NB4 (cell line): ENCODE results near the gene ING3.

Experiments
- MYC ChIP-seq: IDR thresholded peaks from 2 replicates; pipeline ENCODE4 v1.6.1; 2011; ENCODE audit warnings: low read depth, low read length
- POLR2A ChIP-seq: IDR thresholded peaks from 2 replicates; pipeline ENCODE4 v1.6.1; 2011; ENCODE audit warnings: mild to moderate bottlenecking; ENCODE audit not compliant: insufficient read length; ENCODE audit errors: extremely low read depth
- TF ChIP-seq, protein P1 (sequence below): IDR thresholded peaks from one replicate; pipeline ENCODE4 v1.5.1; 2012; ENCODE audit warnings: low read depth, low read length
- TF ChIP-seq, protein P2 (sequence below): IDR thresholded peaks from 2 replicates; pipeline ENCODE4 v1.6.1; 2011; ENCODE audit warnings: low read depth, low read length

DNA sequence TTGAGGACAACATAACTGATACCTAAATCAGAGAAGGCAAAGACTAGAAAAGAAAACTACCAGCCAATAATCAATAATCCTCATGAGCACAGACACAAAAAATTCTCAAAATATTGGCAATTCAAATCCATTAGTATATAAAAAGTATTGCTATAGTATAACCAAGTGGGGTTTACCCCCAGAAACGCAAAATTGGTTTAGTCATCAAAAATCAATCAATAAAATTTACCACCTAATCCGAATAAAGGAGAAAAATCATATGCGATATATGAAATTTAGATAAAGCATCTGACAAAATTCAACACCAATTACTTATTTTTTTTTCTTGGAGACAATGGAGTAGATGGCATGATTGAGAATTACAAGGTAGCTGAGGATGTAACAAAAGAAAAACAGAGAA is 11.2 kb upstream of the ING3 start:
- TF ChIP-seq, protein P1, sequence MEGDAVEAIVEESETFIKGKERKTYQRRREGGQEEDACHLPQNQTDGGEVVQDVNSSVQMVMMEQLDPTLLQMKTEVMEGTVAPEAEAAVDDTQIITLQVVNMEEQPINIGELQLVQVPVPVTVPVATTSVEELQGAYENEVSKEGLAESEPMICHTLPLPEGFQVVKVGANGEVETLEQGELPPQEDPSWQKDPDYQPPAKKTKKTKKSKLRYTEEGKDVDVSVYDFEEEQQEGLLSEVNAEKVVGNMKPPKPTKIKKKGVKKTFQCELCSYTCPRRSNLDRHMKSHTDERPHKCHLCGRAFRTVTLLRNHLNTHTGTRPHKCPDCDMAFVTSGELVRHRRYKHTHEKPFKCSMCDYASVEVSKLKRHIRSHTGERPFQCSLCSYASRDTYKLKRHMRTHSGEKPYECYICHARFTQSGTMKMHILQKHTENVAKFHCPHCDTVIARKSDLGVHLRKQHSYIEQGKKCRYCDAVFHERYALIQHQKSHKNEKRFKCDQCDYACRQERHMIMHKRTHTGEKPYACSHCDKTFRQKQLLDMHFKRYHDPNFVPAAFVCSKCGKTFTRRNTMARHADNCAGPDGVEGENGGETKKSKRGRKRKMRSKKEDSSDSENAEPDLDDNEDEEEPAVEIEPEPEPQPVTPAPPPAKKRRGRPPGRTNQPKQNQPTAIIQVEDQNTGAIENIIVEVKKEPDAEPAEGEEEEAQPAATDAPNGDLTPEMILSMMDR, result no peak
- TF ChIP-seq POLR2A, result no peak
- no peak for TF ChIP-seq MYC
- TF ChIP-seq, protein P2, sequence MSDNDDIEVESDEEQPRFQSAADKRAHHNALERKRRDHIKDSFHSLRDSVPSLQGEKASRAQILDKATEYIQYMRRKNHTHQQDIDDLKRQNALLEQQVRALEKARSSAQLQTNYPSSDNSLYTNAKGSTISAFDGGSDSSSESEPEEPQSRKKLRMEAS, result no peak
